ENCODE data around the gene USF1.
"Not testable (repeated sequence)": the region's sequence is repeated elsewhere in the genome, so short reads cannot be mapped to it uniquely, and the experiment has no call there.

Gene USF1

GRCh38 chr1:161017756-161018630 lies 27.8 kb downstream of the USF1 start:
- no peak for DNase-seq

GRCh38 chr1:161017181-161017580 lies 28.6 kb downstream of the USF1 start:
- DNase-seq: not testable (repeated sequence)

- DNase-seq: not testable (repeated sequence)
These were observed 29.1 kb downstream of the USF1 start for GRCh38 chr1:161016683-161017082.

- peak; percentile 82 for DNase-seq
These were observed 32.1 kb downstream of the USF1 start for GRCh38 chr1:161013488-161014230.

- no peak for DNase-seq
These were observed 32.7 kb downstream of the USF1 start for GRCh38 chr1:161013131-161013487.

- no peak for DNase-seq
These were observed 33.4 kb downstream of the USF1 start for GRCh38 chr1:161012420-161012819.

- no peak for DNase-seq
These were observed 36.1 kb downstream of the USF1 start for GRCh38 chr1:161009602-161010211.

- DNase-seq: no peak
These were observed 36.8 kb downstream of the USF1 start for GRCh38 chr1:161008869-161009510.

- DNase-seq: no peak
These were observed 38.4 kb downstream of the USF1 start for GRCh38 chr1:161007369-161007768.

- DNase-seq: no peak
These were observed 39.2 kb downstream of the USF1 start for GRCh38 chr1:161006563-161006962.

GRCh38 chr1:161001525-161001924 lies 44.3 kb downstream of the USF1 start:
- no peak for DNase-seq

GRCh38 chr1:161000736-161001480 lies 44.9 kb downstream of the USF1 start:
- no peak for DNase-seq

GRCh38 chr1:160999376-160999775 lies 46.4 kb downstream of the USF1 start:
- DNase-seq: no peak

- peak; percentile 66 for DNase-seq
These were observed 48.3 kb downstream of the USF1 start for GRCh38 chr1:160997323-160998038.

GRCh38 chr1:160996178-160996577 lies 49.6 kb downstream of the USF1 start:
- no peak for DNase-seq

GRCh38 chr1:160993544-160994193 lies 52.1 kb downstream of the USF1 start:
- DNase-seq: no peak

- DNase-seq: not testable (repeated sequence)
These were observed 53.7 kb downstream of the USF1 start for GRCh38 chr1:160992036-160992435.
